SU-DHL-6 (cell line): Measurements from ENCODE around the gene MRPL21.

Source experiments
- H2AFZ ChIP-seq: fragments of 200-600 bp; sonication (generic); 2 replicates; pipeline ENCODE4 v1.6.1; 2014; ENCODE audit warnings: low read depth, mild to moderate bottlenecking, moderate library complexity, mixed read lengths, antibody characterized with exemption, low read length; ENCODE audit not compliant: severe bottlenecking
- H3F3A ChIP-seq: fragments of 200-600 bp; shearing (Covaris generic); 2 replicates; pipeline ENCODE4 v1.6.0; 2016; ENCODE audit warnings: antibody characterized with exemption, mild to moderate bottlenecking; ENCODE audit not compliant: insufficient read depth
- H3K27ac ChIP-seq: fragments of 200-600 bp; sonication (generic); 2 replicates; pipeline ENCODE4 v1.5.1; 2016; ENCODE audit warnings: low read depth, mild to moderate bottlenecking, low read length, moderate library complexity, mixed read lengths
- H3K27me3 ChIP-seq: fragments of 200-600 bp; sonication (generic), shearing (Covaris generic); 2 replicates; pipeline ENCODE4 v1.6.0; 2014; ENCODE audit warnings: mild to moderate bottlenecking, low read length
- H3K36me3 ChIP-seq: fragments of 200-600 bp; sonication (generic); 2 replicates; pipeline ENCODE4 v1.6.1; 2014; ENCODE audit warnings: mild to moderate bottlenecking, low read length, mixed read lengths
- H3K4me2 ChIP-seq: fragments of 300-600, 200-600 bp; shearing (Covaris generic), sonication (generic); 2 replicates; pipeline ENCODE4 v1.6.0; 2014; ENCODE audit warnings: low read length, low read depth, mild to moderate bottlenecking; ENCODE audit not compliant: poor library complexity, severe bottlenecking
- H3K4me3 ChIP-seq: fragments of 200-600 bp; sonication (generic); 2 replicates; pipeline ENCODE4 v1.5.1; 2014; ENCODE audit warnings: antibody characterized with exemption, low read length, mild to moderate bottlenecking, mixed read lengths; ENCODE audit not compliant: insufficient read depth, poor library complexity, severe bottlenecking
- H3K79me2 ChIP-seq: fragments of 200-600 bp; sonication (generic); 2 replicates; pipeline ENCODE4 v1.6.1; 2014; ENCODE audit warnings: mild to moderate bottlenecking, low read length, moderate library complexity; ENCODE audit not compliant: insufficient read depth
- H3K9ac ChIP-seq: fragments of 200-600 bp; sonication (generic); 2 replicates; pipeline ENCODE4 v1.7.0; 2014; ENCODE audit warnings: mild to moderate bottlenecking, low read length
- H3K9me2 ChIP-seq: fragments of 200-600 bp; sonication (generic); replicated peaks from 2 replicates; pipeline ENCODE4 v1.6.1; 2014; ENCODE audit warnings: low read length; ENCODE audit not compliant: insufficient read depth
- H3K9me3 ChIP-seq: fragments of 200-600 bp; sonication (generic); 2 replicates; pipeline ENCODE4 v1.6.1; 2014; ENCODE audit warnings: low read length, mixed read lengths; ENCODE audit not compliant: insufficient read depth
- H4K20me1 ChIP-seq: fragments of 200-600 bp; sonication (generic); 2 replicates; pipeline ENCODE4 v1.6.1; 2014; ENCODE audit warnings: low read depth, mild to moderate bottlenecking, antibody characterized with exemption, low read length, moderate library complexity, mixed read lengths
- CTCF ChIP-seq: fragments of 200-600 bp; sonication (generic); IDR thresholded peaks from one replicate; pipeline ENCODE4 v1.5.1; 2017; ENCODE audit warnings: antibody characterized with exemption, mild to moderate bottlenecking, low read length, moderate library complexity; ENCODE audit not compliant: insufficient read depth, poor library complexity, severe bottlenecking
- EZH2phosphoT487 ChIP-seq: fragments of 200-600 bp; sonication (generic), shearing (Covaris generic); conservative IDR thresholded peaks from 2 replicates; pipeline ENCODE4 v1.6.1; 2018; ENCODE audit warnings: mild to moderate bottlenecking, antibody characterized with exemption, low read length, moderate library complexity, mixed read lengths

The MRPL21 gene

GRCh38 chr11:68946416-68947090 lies 42.9 kb upstream of the MRPL21 start:
- Histone ChIP-seq H3K27me3 (no peaks in the 10 kb centered on the region), H4K20me1 (no peaks in the 10 kb centered on the region), H3F3A (no peaks in the 10 kb centered on the region), H3K9ac (no peak overlapping the region), H3K4me2 (no peak overlapping the region), H3K4me3 (no peak overlapping the region), H3K79me2 (no peaks in the 10 kb centered on the region), H3K9me3 (no peaks in the 10 kb centered on the region), H3K27ac (no peak overlapping the region), H3K9me2 (no peaks in the 10 kb centered on the region), H2AFZ (no peak overlapping the region), H3K36me3 (no peaks in the 10 kb centered on the region)
- TF ChIP-seq EZH2phosphoT487, result no peak
- TF ChIP-seq CTCF, result no peak

GRCh38 chr11:68942751-68943271 lies 39.2 kb upstream of the MRPL21 start:
- no peak overlapping the region for H2AFZ ChIP-seq

GRCh38 chr11:68942095-68942620 lies 38.5 kb upstream of the MRPL21 start:
- H3K4me2 ChIP-seq, result no peak overlapping the region
- H3K9me2 ChIP-seq, result no peaks in the 10 kb centered on the region
- TF ChIP-seq CTCF, result no peak
- TF ChIP-seq EZH2phosphoT487, result no peak
- no peak overlapping the region for H2AFZ ChIP-seq
- H3K27me3 ChIP-seq, result no peaks in the 10 kb centered on the region
- H4K20me1 ChIP-seq, result no peaks in the 10 kb centered on the region
- H3K4me3 ChIP-seq, result no peak overlapping the region
- H3K79me2 ChIP-seq, result no peaks in the 10 kb centered on the region
- no peaks in the 10 kb centered on the region for H3F3A ChIP-seq
- no peak overlapping the region for H3K9ac ChIP-seq
- H3K9me3 ChIP-seq, result no peaks in the 10 kb centered on the region
- no peaks in the 10 kb centered on the region for H3K36me3 ChIP-seq
- H3K27ac ChIP-seq, result no peak overlapping the region

More at GRCh38 chr11:68942751-68943271, 39.2 kb upstream of the MRPL21 start:
- H3K9me2 ChIP-seq, result no peaks in the 10 kb centered on the region
- no peaks in the 10 kb centered on the region for H3K27me3 ChIP-seq
- H3K9me3 ChIP-seq, result no peaks in the 10 kb centered on the region
- H3K36me3 ChIP-seq, result no peaks in the 10 kb centered on the region
- no peak overlapping the region for H3K4me3 ChIP-seq
- H3F3A ChIP-seq, result no peaks in the 10 kb centered on the region
- H4K20me1 ChIP-seq, result no peaks in the 10 kb centered on the region
- no peak overlapping the region for H3K4me2 ChIP-seq
- TF ChIP-seq EZH2phosphoT487 (no peak), CTCF (no peak)
- no peaks in the 10 kb centered on the region for H3K79me2 ChIP-seq
- no peak overlapping the region for H3K9ac ChIP-seq
- no peak overlapping the region for H3K27ac ChIP-seq
